ENCODE data around the gene SLC35A3. TPM values are rescaled to one million over a fixed set of nuclear protein-coding genes. Genes with fewer than 3 reads are reported as not detected.

The SLC35A3 gene
- total and polyA plus RNA-seq, 10 of the 15 experiments (the other 5 are each of a cell fraction or from before 2014, with no cell fraction given) = 3.6 to 24.3 (median 15.4) TPM

DNA sequence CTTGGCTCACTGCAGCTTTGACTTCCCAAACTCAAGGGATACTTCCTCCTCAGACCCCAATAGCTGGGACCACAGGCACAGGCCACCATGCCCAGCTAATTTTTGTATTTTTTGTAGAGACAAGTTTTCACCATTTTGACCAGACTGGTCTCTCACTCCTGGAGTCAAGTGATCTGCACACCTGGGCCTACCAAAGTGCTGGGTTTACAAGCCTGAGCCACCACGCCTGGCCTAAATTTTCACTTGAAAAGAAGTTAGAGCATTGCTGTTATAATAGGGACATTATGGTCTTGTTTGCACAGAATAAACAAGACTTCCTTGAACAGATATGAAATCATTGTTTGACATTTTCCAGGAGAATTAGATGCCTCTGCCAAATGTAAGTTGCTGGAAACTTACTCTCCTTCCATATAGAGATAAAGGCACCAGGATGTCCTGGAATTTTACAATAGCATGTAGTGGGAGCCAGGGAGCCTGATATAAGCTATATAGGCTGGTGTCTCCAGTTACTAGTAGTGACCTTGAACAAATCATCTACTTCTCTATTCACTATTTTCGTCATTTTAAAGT is 16.9 kb downstream of the SLC35A3 start:
- ChIA-PET RAD21 (ENCODE audit: unreplicated experiment) (no interaction called here), POLR2A (interaction anchor here (0.6 to 1.0 kb wide), 2 partner anchors 9 to 13 kb away, joined by 4 to 5 read pairs; no protein-coding TSS in a partner anchor), SMC1A (ENCODE audit: uncharacterized antibody, unreplicated experiment) (interaction anchor here (1.4 to 1.8 kb wide), 3 partner anchors 10 to 58 kb away, joined by 4 to 6 read pairs (median 6); no protein-coding TSS in a partner anchor), CTCF (interaction anchor here (0.7 to 1.3 kb wide), 3 partner anchors 9 to 38 kb away, joined by 3 to 4 read pairs (median 4); no protein-coding TSS in a partner anchor)
- H2AFZ ChIP-seq (ENCODE audit: control insufficient read depth, low read depth, low read length) = no peak overlapping the region
- H3K9me3 ChIP-seq (replicated peaks; ENCODE audit: control insufficient read depth, insufficient read depth, low read length) = no peaks in the 10 kb centered on the region; the same call in none of the 3 replicates
- H3K79me2 ChIP-seq (ENCODE audit: control insufficient read depth, insufficient read depth, low read length) = peaks cover 2% of the 10 kb centered on the region
- BruUV-seq (replicated peaks) = no TSS peak
- no peak overlapping the region for H3K27ac ChIP-seq (ENCODE audit: control insufficient read depth, insufficient read depth)
- WGBS (ENCODE audit: insufficient coverage, insufficient replicate concordance, low lambda C conversion rate, missing lambda C conversion rate) = 67% methylated on average over 2 of the region's 2 CpGs
- in situ Hi-C loops (cut with MboI) (no loop called here), intact Hi-C loops (cut with micrococcal nuclease; ENCODE audit: unreplicated experiment) (no loop called here)
- DNase-seq (ENCODE audit: low read depth, low spot score) = no peak
- no peak overlapping the region for H3K9ac ChIP-seq (ENCODE audit: control insufficient read depth, insufficient read depth, low read length)
- TF ChIP-seq ATF7 (IDR thresholded peaks at IDR 0.05; ENCODE audit: low read depth) (no peak), CTCF (IDR thresholded peaks at IDR 0.05 in 2 of 3, conservative IDR thresholded peaks at IDR 0.05 in 1 of 3; ENCODE audit: control insufficient read depth in 2 of 3, extremely low read depth in 1 of 3, insufficient read depth in 1 of 3, low read depth in 3 of 3, low read length in 3 of 3) (no peak), RB1 (IDR thresholded peaks at IDR 0.05; ENCODE audit: borderline replicate concordance) (no peak), EGR1 (IDR thresholded peaks at IDR 0.05; ENCODE audit: borderline replicate concordance in 1 of 2, low read depth in 2 of 2, low read length in 2 of 2) (no peak), MEF2B (IDR thresholded peaks at IDR 0.05; ENCODE audit: partially characterized antibody, poor library complexity, severe bottlenecking) (no peak), EP300 (IDR thresholded peaks at IDR 0.05; ENCODE audit: borderline replicate concordance in 1 of 2, control insufficient read depth in 1 of 2, low read depth in 2 of 2, low read length in 2 of 2) (no peak), SIN3A (IDR thresholded peaks at IDR 0.05; ENCODE audit: low read depth, low read length) (no peak), IKZF1 (conservative IDR thresholded peaks at IDR 0.05) (no peak), NR2C1 (IDR thresholded peaks at IDR 0.05) (no peak), RAD51 (IDR thresholded peaks at IDR 0.05) (no peak), ZNF207 (IDR thresholded peaks at IDR 0.05; ENCODE audit: borderline replicate concordance) (no peak), FOXK2 (IDR thresholded peaks at IDR 0.05) (no peak), CREM (IDR thresholded peaks at IDR 0.05; ENCODE audit: low read depth) (no peak)
- TF ChIP-seq, protein P1, sequence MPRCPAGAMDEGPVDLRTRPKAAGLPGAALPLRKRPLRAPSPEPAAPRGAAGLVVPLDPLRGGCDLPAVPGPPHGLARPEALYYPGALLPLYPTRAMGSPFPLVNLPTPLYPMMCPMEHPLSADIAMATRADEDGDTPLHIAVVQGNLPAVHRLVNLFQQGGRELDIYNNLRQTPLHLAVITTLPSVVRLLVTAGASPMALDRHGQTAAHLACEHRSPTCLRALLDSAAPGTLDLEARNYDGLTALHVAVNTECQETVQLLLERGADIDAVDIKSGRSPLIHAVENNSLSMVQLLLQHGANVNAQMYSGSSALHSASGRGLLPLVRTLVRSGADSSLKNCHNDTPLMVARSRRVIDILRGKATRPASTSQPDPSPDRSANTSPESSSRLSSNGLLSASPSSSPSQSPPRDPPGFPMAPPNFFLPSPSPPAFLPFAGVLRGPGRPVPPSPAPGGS (IDR thresholded peaks at IDR 0.05; ENCODE audit: borderline replicate concordance, insufficient read depth, low read depth, low read length, poor library complexity, severe bottlenecking) = no peak
- no peak for FAIRE-seq
- H3K4me2 ChIP-seq (ENCODE audit: control insufficient read depth, insufficient read depth) = no peak overlapping the region
- H3K4me1 ChIP-seq (ENCODE audit: control insufficient read depth, insufficient read depth, low read length) = no peaks in the 10 kb centered on the region
- no peak for ATAC-seq
- H4K20me1 ChIP-seq (ENCODE audit: control insufficient read depth, insufficient read depth) = no peaks in the 10 kb centered on the region
- no peaks in the 10 kb centered on the region; a peak in 2 of 4 replicates for H3K36me3 ChIP-seq (ENCODE audit: control insufficient read depth in 2 of 2, insufficient read depth in 2 of 2, low read length in 1 of 2)
- no peak overlapping the region for H3K4me3 ChIP-seq
- H3K27me3 ChIP-seq (replicated peaks in 1 of 2; ENCODE audit: control insufficient read depth in 2 of 2, insufficient read depth in 2 of 2, low read length in 1 of 2) = no peaks in the 10 kb centered on the region
